Islet precursor cell (in vitro differentiated cells): ENCODE measurements around the gene SPAG5.
"Not testable (repeated sequence)": the region's sequence is repeated elsewhere in the genome, so short reads cannot be mapped to it uniquely, and the experiment has no call there.

Experiments used
- DNase-seq: peaks from one replicate; pipeline ENCODE4 v3.0.0-alpha.2; 2018

Gene SPAG5

GRCh38 chr17:28599311-28600184 is 723 bp upstream of the SPAG5 start:
- DNase-seq: peak; percentile 78

DNA sequence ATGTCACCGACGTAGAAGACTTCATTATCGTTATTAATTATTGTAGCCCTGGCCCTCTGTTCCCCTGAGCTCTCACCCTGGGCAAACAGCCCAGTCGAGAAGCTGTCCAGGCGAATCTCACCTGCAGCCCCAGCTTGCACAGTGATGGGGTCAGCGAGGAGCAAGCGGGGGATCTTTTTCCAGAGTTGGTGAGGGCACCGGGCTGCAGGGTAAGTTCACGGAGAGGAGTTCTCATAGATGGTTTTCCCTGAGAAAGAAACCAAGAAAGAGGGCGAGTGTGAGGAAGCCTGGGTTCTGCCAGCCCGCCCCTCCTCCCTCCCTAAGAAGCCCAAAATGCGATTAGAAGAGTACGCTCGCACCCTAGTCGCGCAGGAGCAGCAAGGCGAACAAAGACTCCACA is 436 bp downstream of the SPAG5 start:
- no peak for DNase-seq

DNA sequence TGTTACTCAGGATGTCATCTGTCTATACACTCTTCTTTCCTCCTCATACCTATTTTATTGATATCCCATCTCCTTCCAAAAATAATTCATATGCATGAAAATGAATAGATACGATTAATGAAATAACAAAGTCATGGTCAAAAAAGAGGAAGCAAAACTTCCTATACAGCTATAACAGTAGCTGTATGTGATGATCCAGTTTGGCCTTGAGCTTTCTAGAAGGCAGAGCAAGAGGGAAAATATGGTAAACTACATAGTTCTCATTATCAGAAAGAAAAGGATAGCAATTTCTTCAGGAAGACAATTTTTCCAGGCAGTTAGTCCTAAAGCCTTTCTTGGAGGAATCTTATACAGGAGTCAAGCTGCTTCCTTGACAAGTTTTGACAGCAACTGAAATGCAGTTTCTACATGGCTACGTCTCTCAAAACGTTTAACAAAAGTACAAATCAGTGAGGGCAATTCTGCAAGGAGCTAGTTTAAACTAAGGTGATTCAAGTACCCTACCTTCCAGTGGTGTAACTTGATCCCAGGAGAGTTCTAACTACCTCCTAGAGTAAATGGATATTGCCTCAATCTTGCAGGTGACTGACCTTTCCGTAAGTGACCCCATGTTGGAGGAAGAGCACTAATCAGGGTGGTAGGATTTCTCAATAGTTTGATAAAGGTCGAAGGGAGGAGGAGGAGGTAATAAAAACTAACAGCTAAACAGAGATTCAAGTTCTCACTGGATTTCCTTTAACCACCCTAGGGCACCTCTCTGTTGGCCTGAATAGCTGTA is 1.0 kb downstream of the SPAG5 start:
- no peak for DNase-seq

- DNase-seq: no peak
Measured at GRCh38 chr17:28592260-28592659, 6.6 kb downstream of the SPAG5 start.

DNA sequence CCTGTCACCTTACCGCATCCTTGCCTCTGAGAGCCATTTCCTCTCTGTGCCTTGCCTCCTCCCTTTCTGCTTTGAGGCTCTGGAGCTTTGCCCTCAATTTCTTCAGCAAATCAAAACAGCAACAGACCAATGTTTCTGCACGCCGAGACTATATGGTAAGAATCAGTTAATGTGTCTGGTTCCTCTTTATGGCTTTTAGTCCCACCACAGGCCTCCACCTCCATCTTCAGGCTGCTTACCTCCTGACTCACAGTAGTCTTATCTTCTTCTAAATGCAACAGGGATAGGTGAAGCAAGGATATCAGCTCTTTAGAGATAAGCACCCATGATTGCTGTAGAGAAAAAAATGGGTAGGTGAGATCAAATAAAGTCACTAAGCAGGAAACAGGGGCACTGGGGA is 13.0 kb downstream of the SPAG5 start:
- DNase-seq: no peak

- DNase-seq: no peak
Measured at GRCh38 chr17:28584434-28584833, 14.4 kb downstream of the SPAG5 start.

- no peak for DNase-seq
Measured at GRCh38 chr17:28582513-28582912, 16.3 kb downstream of the SPAG5 start.

DNA sequence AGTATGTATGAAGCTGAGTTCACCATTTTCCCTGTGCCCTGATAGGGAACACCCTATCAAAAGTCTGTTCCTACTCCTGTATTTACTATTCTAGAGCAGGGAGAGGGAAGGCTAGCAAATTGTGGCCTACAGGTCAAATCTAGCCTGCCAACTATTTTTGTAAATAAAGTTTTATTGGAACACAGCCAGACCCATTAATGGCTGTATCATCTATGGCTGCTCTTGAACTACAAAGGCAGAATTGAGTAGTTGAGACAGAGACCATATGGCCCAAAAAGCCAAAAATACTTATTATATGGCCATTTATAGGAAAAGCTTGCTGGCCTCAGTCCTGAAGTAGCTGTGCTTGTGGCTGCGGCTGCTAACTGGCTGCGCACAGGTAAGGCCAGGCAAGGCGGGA is 17.9 kb downstream of the SPAG5 start:
- no peak for DNase-seq

DNA sequence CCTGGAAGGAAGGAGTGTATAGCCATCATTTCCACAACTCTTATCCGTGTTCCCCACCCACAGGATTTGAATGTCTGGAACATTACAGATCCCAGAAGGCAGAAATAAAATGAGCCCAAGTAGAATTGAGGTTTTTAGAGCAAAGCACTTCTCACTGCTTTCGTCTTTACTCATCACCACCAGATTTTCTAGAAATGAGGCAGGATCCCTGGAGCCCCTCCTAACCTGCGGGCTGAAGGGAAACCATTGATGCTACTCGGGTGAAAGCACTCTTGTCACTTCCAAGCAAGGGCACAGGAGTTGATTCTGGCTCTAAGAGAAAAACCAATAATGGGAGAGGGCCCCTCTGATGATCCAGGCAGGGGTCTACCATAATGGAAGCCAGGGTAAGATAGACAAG is 19.3 kb downstream of the SPAG5 start:
- no peak for DNase-seq

DNA sequence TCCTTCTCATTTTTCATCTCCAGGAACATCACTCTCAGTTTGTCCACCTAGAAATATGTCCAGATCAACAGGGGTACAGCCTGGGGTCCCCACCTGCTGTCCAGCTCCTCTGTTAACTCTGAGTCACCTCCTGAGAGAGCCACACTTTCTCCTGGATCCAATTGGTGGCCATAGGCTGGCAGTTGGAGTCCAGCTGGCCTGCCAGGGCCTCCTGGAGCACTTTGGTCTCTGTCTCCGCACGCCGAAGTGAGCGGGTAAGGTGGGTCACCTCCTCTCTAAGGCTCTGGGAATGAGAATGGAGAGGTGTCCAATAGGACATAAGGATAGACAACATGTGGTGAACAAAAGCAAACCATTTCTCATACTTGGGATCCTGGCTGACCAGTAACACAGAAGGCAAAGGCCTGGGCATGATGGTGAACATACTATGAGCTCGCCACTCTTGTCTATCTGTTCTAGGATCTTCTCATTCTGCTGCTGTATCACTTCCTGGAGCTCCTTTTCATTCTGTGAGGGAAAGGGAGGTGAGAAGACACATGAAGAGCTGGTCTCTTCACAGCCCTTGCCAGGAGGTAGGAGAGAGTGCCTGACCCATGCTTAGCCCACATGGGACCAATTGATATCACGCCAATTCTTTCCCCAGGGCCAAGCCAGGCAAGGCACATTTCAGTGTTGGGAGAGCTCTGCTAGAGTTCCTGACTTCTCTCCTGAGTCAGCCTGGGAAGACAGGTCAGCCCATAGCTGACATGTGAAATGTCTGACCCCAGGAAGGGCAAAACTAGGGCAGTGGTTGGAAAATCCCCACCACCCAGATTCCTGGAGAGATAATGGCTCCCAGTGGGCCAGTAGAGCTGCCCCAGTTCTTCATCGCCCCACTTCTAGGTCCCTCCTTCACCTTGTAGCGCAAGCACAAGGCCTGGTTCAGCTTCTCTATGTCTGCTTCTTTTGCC is 20.3 kb downstream of the SPAG5 start:
- DNase-seq: no peak

DNA sequence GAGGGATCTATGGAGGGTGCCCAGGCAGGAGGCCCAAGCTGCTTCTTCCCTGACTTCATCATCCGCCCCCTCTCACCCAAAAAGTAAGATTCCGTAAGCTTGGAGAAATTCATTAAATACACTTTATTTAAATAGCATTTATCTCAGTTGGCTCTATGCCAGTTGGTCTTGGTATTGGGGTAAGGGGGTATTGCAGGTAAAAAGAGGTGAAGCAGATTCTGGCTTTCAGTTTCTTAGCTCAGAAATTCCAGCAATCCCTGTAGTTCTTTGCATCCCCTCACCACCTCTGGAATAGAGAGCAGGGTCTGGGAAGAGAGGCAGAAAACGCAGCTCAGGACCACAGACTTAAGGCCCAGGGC is 21.4 kb downstream of the SPAG5 start:
- no peak for DNase-seq

- DNase-seq: peak; percentile 99
Measured at GRCh38 chr17:28576758-28577465, 21.9 kb downstream of the SPAG5 start, which contains the start of gene ALDOC. Gene ALDOC (minus strand): TSS chr17:28576895. CDS start chr17:28575532, 1,363 bp downstream.

DNA sequence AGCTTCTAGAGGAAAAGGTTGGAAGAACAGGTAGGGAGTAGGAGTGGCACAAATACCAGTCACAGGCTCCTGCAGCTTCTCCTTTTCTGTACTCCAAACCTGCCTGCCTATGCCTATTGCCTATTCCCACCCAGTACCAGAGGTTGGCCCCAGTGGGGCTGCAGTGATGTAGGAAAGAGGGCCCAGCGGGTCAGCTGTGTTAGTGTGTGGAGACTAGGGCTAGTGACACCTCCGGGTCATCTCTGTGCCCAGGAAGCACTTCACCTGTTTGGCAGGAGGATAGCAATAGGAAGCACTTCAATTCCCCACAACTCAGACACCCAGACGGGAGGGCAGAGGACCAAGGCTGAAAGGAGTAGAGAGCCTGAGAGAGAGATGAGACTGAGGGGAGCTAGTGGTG is 22.8 kb downstream of the SPAG5 start:
- not testable (repeated sequence) for DNase-seq

GRCh38 chr17:28575126-28575795 is 23.6 kb downstream of the SPAG5 start:
- DNase-seq: peak; percentile 66

GRCh38 chr17:28574526-28574925 is 24.3 kb downstream of the SPAG5 start:
- no peak for DNase-seq

GRCh38 chr17:28573966-28574480 is 24.8 kb downstream of the SPAG5 start:
- DNase-seq: no peak

DNA sequence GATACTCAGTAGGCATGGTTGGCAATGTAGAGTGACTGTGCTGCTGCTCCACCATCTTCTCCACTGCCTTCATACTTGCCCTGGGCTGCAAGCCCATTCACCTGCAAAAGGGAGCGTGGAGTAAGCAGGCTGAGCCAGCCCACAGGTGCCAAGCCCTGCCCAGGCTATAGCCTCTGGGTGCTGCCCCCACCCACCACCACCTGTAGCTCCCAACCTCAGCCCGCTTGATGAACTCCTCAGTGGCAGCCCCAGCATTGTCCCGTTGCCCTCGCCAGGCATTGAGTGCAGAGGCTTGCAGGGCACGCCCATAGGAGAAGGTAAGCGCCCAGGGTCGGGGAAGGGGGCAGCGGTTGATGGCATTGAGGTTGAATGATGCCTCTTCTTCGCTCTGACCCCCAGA is 25.3 kb downstream of the SPAG5 start:
- DNase-seq: no peak

DNA sequence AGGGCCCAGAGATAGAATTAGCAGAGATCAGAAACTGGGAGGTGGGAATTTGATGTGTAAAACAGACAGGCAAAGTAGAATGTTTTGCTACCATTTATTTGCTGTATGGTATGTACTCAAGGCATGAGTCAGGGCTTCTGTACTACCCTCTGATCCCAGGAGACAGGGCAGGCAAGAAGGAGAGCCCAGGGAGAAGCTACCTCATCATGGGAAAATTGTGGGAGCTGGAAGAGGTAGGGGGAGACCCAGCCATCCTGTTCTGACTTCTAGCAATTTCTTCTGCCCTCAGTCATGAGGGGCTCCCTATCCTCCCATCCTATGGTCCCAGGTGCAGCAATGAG is 25.8 kb downstream of the SPAG5 start:
- no peak for DNase-seq

DNA sequence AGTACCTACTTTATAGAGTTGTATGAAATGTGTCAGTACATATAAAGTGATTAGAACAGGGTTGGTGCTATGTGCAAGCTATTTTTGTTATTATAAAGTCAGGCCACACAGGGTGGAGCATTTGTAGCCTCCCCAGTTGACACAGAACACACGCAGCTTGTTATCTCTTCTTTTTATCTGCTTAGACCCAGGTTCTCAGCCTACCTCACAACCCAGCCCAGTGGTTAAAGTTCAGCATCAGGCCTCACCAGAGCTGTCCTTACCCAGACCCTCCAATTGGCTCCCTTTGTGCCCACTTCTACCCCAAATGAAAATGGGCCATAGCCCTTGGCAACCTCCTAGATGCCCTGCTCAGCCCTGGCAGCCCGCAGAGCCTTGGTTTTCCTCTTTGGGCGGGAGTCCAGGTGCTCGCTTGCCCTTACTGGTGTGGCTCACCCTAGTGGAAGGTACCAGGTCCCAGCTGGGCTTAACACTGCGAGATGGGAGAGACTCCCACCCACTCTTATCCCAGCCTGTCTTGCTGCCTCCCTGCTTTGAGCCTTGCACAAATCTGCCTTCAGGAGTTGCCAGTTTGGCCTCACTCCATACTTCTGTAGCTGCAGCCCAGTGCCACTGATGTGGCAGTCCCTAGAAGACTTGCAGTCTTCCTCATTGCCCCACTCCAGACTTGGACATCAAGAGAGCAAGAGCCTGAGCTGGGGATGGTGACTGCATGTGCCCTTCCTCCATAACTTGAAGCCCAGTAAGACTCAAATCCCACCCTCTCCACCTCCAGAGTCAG is 26.4 kb downstream of the SPAG5 start:
- peak; percentile 57 for DNase-seq

DNA sequence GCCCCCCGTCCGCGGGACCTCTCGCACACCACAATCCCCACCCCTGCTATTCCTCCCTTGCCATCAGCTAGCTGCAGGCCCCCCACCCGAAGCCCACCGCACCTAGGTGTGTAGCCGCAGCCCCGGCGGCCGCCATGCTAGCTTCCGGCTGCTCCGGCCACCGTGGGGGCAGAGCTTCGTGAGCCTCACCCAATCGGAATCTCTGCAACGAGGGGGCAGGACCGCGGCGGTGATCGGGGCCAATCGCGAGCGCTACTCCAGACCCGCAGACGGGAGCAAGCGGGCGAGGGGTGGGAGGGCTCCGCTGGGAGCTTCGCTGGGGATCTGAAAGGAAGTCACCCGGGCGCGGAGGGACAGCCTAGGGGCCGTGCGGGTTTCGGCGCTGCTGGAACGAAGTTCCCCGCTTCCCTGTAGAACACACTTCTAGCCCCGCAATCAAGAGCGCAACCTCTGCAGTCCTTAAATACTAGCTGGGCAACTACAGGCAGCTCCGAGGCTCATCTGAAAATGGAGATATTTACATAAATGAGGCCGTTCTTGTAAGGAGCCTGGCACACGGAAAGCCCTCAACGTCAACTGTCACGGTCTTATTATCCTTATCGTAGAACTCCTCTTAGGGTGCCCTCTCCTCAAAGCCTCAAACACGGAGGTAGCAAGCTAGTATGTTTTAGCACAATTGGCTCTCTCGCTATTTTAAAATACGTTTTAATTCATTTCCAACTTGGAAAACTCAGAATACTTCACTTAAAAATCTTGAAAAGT is 27.3 kb downstream of the SPAG5 start, which contains the start of gene PIGS:
Gene PIGS, minus strand, starts transcription at position 164 of the 762 bp plus-strand sequence. Its CDS starts 28 bp downstream, at position 136.
- peak; percentile 99 for DNase-seq
